ENCODE measurements around the gene SH3RF1.

Gene SH3RF1

GRCh38 chr4:169099771-169100180 is 171.0 kb downstream of the SH3RF1 start:
- no peak for DNase-seq

GRCh38 chr4:169098969-169099690 is 171.6 kb downstream of the SH3RF1 start:
- no peak for DNase-seq

GRCh38 chr4:169098532-169098931 is 172.2 kb downstream of the SH3RF1 start:
- DNase-seq: no peak

- no peak for DNase-seq
These were observed 172.7 kb downstream of the SH3RF1 start for GRCh38 chr4:169098054-169098497.

GRCh38 chr4:169096221-169096620 is 174.5 kb downstream of the SH3RF1 start:
- DNase-seq: no peak

GRCh38 chr4:169094656-169095231 is 176.0 kb downstream of the SH3RF1 start:
- DNase-seq: no peak

- DNase-seq: no peak
These were observed 177.8 kb downstream of the SH3RF1 start for GRCh38 chr4:169092889-169093522.

GRCh38 chr4:169090484-169091215 is 180.1 kb downstream of the SH3RF1 start:
- DNase-seq: no peak

- DNase-seq: no peak
These were observed 181.8 kb downstream of the SH3RF1 start for GRCh38 chr4:169089004-169089403.

- DNase-seq: no peak
These were observed 185.8 kb downstream of the SH3RF1 start for GRCh38 chr4:169084954-169085353.

GRCh38 chr4:169080981-169081380 is 189.8 kb downstream of the SH3RF1 start:
- DNase-seq: no peak

- DNase-seq: no peak
These were observed 190.6 kb downstream of the SH3RF1 start for GRCh38 chr4:169079942-169080827.

- no peak for DNase-seq
These were observed 196.6 kb downstream of the SH3RF1 start for GRCh38 chr4:169074117-169074516.

GRCh38 chr4:169071747-169072146 is 199.0 kb downstream of the SH3RF1 start:
- DNase-seq: no peak

- DNase-seq: no peak
These were observed 199.9 kb downstream of the SH3RF1 start for GRCh38 chr4:169070895-169071218.

- no peak for DNase-seq
These were observed 200.5 kb downstream of the SH3RF1 start for GRCh38 chr4:169070071-169070894.

GRCh38 chr4:169068423-169068822 is 202.3 kb downstream of the SH3RF1 start:
- DNase-seq: no peak

GRCh38 chr4:169066934-169067333 is 203.8 kb downstream of the SH3RF1 start:
- DNase-seq: no peak

GRCh38 chr4:169064296-169064695 is 206.5 kb downstream of the SH3RF1 start:
- DNase-seq: no peak

GRCh38 chr4:169063441-169063840 is 207.3 kb downstream of the SH3RF1 start:
- no peak for DNase-seq

GRCh38 chr4:169062897-169063244 is 207.9 kb downstream of the SH3RF1 start:
- no peak for DNase-seq

GRCh38 chr4:169061386-169061785 is 209.4 kb downstream of the SH3RF1 start:
- DNase-seq: no peak
